Activated naive CD4-positive, alpha-beta T cell treated with anti-CD3 and anti-CD28 coated beads, Interleukin-2, amount 50 U/mL, for 16 hours (primary cell): ENCODE data around the gene OR10Z1.

Experiments used
- DNase-seq: peaks from one replicate; pipeline ENCODE4 v3.0.0-alpha.2; 2020

OR10Z1 gene, protein sequence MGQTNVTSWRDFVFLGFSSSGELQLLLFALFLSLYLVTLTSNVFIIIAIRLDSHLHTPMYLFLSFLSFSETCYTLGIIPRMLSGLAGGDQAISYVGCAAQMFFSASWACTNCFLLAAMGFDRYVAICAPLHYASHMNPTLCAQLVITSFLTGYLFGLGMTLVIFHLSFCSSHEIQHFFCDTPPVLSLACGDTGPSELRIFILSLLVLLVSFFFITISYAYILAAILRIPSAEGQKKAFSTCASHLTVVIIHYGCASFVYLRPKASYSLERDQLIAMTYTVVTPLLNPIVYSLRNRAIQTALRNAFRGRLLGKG

DNA sequence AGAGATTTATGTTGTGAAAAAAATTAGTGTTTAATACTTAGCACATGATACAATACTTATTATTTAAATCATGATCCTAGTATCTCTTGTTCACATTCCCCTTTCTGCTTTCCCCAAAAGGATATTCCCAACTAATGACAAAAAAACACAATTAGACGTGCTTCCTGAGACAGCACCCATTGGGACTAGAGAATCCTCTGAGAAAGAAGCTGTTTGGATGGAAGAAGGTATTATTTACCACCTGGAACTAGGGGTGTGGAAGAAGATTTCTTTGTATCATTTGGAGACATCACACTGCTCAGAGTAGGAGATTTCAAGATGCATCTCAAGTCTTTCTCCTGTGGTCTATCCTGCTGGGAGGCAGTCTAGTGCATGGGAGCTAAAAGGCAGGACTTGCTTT lies at the start of gene OR10Z1:
Gene OR10Z1 (plus strand): TSS at position 301 of the 400 bp plus-strand sequence. CDS start 1,171 bp downstream, outside the sequence.
- DNase-seq = no peak

DNA sequence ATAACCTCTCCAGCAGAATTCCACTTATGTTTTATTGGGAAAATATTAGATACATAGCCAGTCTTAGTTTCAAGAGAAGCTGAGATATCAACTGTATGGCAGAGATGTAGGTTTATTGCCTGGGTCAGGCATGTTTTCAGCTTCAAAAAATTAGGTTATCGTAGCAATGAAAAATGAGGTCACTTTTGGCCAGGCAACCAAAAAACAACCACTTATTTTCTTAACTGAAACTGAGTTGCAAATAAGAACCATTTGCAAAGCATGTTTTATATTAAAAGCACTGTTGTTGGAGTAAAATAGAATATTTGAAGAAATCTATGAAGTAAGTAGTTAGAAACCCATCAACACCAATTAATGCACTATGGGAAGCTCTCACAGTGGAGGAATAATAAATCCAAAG lies 45.4 kb upstream of the OR10Z1 start:
- no peak for DNase-seq

DNA sequence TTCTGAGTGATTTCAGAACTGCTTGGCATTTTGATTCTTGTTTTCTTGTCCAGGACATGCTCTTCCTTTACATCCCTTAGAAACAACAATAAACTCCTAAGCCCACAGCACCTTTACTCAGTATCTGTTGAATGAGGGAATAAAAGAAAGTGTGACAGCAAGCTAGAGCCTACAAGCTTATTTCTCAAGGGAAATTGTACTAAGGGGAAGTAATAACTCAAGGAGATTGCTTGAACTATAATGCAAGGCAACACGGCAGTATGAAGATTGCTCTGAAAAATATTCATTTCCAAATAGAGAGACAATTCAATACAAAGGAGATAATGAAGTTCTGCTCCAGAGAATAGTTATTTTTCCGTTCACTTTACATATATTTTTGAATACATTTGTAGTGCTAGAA lies 41.2 kb upstream of the OR10Z1 start:
- no peak for DNase-seq

DNA sequence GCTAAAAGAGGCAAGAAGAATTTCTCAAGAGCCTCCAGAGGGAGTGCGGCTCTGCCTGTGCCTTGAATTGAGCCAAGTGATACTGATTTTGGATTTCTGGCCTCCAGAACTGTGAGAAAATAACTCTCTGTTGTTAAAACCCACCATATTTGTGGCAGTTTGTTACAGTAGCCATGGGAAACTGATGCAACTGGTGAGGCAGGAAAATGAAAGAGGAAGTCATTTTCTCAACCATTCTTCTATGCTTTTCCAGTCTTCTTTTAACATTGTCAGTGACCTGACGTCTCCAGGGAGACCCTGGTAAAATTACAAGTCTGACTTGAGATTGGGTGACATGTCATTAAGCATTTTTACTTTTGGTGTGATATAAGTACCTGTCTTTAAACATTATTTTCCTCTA lies 40.5 kb upstream of the OR10Z1 start:
- DNase-seq = no peak

DNA sequence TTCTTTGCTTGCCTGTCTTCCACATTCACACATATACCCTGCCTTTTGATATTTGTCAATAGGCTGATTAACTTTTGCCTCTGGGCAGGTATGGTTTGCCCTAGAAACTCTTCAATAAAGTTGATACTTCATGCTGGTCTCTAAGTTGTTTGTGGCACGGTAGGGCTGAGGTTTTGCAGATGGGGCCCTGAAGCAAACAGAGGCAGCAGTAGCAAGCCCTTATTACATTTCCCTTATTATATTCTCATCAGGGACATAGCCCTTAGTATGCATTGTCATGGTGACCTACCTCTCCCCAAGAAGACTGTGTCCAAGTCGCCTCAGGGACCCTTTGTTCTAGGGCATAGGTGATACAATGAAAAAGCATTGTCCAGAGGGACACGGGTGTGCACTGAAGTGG lies 34.6 kb upstream of the OR10Z1 start, which contains the start of gene OR6P1:
Gene OR6P1 (minus strand): TSS at position 101 of the 400 bp plus-strand sequence. CDS start 6,976 bp downstream, outside the sequence.
- no peak for DNase-seq

DNA sequence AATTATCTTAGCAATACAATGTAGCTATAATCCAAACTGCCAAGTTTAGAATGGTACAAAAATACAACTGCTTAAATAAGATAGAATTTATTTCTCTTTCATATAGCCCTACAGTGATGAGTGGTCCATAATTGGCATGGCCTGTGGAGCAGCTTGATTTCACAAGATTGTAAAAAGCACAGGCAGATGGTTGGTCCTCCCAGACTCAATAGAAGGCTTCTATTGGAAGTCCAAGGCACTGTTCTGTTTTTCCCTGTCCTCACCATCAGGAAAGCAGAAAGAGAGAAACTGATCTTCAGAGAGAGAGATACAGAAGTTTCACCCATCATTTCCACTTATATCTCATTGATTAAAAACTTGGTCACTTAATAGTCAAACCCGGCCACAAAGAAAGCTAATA lies 32.8 kb upstream of the OR10Z1 start:
- DNase-seq = no peak

DNA sequence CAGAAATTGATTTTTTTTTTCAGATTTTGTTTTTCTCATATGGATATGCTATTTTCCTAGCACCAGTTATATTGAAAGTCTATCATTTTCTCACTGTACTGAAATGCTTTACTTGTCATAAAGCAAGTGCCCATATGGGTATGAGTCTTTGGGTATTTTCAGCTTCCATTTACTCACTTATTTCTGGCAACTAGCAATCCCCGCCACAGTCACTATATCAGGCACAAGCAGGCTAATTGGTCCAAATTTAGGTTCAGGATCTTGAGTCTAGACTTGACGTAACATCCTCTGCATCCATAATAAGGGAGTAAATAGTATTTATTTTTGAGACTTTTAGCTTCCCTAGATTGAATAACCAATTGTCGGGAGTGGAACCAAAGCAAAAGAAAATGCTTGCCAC lies 27.5 kb upstream of the OR10Z1 start:
- no peak for DNase-seq

DNA sequence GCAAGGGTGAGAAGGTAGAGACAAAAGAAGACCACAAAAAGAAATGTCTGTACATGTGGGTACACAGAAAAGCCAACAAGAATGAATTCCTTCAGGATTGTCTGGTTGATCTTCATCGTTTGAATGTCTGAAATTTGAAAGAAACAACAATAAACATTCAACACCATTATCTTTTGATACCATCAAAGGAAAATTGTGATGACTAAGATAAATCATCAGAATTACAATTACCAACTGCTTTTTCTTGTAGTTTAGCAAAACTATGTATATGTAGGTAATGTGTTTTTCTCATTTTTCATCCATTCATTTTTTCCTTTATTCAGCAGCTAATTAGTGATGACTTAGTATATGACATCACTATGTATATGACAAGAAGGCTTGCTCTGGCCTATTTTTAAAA lies 25.3 kb upstream of the OR10Z1 start, which contains the start of gene OR10X1:
Gene OR10X1 (minus strand): TSS at position 167 of the 400 bp plus-strand sequence. CDS start 0 bp downstream, at position 167.
- no peak for DNase-seq

DNA sequence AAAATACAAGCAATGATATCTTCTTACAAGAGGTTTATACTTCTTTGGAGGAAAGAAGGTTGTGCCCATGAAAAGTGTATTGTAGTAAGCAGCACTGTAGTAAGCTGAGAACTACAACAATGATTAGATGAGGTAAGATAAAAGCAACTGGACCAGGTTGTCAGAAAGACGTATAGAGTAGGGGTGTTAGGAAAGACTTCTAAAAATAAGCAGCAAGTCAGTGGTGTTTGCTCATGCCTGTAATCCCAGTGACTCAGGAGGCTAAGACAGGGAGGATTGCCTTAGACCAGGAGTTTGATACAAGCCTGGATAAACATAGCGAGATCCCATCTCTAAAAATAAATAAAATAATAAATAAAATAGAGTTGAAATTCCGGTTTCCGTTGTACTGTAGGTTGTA lies 21.1 kb upstream of the OR10Z1 start:
- DNase-seq = no peak

DNA sequence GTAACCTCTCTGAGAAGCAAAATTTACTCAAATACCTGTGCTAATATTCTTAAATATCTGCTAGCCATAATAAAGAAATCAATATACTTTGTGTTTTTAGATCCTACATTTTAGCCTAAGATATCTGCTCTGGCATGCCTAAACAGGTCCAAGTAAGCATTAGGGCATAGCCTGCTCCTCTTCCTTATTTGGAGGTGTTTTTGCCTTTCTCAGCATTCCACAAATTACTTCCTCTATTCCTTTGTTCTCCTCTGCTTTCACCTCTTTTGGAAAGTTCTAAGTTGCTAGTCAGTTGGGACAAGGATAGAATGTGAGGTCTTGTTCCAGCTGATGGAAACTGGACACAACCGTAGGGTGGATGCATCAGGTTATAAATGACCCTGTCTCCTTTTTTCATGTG lies 18.1 kb upstream of the OR10Z1 start:
- DNase-seq = no peak

DNA sequence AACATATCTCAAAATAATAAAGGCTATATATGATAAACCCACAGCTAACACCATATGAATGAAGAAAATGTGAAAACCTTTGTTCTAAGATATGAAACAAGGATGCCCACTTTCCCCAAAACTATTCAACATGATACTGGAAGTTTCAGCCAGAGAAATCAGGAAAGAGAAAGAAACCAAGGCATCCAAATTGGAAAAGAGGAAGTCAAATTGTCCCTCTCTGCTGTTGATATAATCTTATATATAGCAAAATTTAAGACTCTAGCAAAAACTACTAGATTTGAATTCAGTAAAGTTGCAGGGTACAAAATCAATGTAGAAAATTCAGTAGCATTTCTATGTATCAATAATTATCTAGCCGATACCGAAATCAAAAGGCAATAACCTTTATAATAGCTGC lies 4.3 kb upstream of the OR10Z1 start:
- no peak for DNase-seq

DNA sequence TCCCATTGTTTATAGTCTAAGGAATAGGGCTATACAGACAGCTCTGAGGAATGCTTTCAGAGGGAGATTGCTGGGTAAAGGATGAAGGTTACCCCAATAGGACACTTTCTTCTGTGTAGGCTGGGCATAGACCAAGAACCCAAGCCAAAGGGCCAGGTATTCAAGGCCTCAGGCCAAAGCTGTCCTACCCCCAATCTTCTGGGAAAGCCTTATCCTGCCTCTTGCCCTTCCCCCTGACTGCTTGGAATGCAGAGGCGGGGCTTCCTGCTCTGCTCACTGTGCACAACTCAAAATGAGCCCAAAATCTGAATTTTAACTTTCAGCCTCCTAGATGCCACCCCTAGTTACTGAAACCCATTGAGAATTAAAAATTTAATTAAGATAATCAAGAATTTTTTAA lies 2.2 kb downstream of the OR10Z1 start:
- DNase-seq = no peak

DNA sequence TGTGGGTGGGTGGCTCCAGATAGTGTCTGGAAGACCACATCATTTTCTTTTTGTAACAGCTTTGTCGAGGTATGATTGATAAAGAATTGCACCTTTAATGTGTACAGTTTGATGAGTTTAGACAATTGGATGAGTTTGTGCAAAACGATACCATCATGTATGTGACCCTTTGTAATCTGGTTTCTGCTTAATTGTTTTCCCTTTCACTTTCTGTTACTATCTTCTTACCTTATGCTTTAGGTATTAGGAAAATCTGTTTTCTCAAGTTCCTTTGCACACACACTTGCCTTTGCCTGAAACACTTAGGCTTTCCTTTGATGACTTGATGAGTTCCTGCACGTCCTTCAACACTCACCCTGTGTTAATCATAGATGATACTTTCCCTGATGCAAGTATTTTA lies 6.8 kb downstream of the OR10Z1 start:
- no peak for DNase-seq

DNA sequence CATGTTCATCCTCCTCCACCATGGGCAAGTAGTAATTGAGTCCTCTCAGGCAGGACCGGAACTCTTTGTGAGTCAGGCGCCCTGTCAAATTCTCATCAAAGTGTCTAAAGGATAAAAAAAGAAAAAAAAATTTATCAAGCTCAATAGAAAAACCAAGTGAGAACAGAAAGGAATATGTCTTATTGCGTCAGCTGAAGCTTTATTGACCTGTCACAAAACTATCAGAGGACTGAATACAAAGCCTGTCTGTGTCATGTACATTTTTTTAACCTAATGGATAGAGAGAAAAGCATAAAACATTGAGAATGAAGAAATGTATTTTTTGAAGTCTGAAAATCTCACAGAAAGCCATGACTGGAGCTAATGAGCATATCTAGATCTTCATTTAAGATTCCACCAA lies 8.7 kb downstream of the OR10Z1 start:
- DNase-seq = no peak

DNA sequence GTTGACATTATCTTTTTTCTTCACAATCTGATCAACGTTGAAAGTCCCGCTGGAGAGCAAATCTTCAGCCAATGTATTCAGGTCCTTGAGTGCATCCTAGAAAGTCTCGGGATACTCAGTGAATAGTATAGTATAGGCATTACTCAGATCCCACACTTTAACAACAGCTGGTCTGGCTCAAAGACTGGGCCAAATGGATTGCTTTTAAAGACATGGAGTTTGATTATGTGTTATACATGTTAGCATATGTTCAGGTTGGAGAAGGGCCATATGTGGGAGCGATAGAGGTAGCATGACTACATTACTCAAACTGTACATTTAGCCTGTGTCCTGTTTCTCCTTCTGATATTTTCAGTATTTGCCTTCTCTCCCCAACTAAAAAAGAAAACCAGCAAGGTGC lies 33.1 kb downstream of the OR10Z1 start:
- no peak for DNase-seq

DNA sequence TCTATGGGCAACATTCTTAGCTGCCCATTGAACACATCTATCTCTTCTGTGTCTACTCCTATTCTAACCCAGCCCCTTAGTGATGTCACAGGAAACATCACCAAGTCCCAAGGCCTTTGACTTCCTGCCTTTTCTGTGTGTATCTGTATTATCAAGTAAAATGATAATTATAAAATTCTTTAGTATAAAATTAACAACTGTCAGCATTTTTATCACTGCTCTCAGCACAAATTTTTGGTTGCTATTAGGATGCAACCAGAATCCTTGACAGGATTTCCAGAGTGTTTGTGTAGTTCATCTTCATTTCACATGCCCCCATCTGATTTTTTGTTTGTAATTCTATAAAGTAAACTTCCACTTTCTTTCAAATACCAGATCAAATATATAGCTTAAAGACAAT lies 33.8 kb downstream of the OR10Z1 start:
- no peak for DNase-seq

DNA sequence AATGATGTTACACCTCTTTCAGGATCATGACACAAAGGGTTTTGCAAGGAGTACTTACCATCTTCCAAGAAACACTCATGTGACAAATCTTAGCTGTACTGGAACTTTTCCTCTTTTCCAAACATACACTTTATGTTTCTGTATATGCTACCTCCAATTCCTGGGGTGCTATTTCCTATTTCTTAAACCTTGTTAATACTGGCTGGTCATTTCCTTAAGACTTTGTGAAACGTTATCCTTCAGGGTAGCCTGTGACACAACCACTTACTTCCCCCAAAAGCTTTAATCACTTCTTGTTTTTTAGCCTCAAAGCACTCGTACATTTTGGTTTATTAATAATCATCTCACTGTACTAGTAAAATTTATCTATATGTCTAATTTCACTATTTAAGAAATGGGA lies 39.4 kb downstream of the OR10Z1 start:
- DNase-seq = no peak

DNA sequence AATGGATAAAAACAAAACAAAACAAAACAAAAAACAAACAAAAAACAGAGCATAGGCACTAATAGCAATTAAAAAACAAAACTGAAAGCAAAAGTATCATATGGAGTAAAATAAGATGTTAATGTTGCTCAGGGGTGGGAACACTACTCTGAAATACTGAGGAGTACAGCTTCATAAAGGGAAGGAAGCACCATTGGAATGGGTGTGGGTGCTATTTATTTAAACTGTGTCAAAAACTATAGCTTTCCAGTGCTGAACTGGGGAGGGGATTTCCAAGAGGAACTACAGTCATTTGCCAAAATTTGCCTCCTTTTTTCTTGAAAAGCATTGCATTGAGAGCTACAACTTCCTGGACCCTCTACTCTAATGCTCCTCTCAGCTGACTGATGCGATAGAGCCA lies 41.4 kb downstream of the OR10Z1 start:
- DNase-seq = no peak

DNA sequence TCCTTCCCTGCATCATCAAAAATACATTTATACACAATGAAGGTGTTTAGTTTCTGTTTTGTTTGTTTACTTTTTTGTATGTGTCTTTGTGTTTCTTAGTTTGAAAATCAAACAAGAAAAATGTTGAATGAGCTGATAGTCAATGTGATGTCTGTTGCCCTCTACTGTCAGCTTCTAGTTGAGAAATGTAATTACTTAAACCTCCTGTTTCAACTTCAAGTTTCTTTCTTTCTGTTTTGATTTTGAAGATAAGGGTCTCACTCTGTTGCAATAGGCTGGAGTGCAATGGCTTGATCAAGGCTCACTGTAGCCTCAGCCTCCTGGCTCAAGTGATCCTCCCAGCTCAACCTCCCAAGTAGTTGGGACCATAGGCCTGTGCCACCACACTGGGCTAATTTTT lies 44.0 kb downstream of the OR10Z1 start:
- DNase-seq = no peak

DNA sequence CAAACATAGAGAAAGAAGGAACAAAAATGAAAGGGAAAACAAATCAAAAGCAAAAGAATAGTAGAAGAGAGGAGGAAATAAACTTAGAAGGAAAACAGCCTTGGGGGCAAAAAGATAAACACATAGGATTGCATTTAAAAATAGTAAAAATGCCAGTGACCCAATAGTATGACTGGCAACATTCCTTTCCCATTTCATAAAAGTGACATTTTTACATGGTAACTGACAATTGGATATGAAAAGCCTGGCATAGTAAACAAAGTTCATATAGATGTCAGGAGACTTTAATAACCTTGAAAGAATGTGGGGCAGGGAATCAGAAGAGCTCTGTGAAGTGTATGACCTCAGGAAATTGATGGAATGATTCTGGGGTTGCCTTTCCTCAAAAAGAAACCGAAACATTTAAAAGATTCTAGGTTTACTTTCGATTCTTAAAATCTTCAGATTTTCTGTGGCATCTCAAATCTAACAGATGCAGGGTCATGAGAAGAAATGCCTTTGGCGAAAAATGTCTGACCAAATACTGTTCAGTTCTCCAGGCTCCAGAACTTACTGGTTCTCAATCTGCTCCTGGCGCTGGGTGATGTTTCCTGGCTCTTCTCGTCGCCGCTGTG lies 47.8 kb downstream of the OR10Z1 start:
- no peak for DNase-seq

DNA sequence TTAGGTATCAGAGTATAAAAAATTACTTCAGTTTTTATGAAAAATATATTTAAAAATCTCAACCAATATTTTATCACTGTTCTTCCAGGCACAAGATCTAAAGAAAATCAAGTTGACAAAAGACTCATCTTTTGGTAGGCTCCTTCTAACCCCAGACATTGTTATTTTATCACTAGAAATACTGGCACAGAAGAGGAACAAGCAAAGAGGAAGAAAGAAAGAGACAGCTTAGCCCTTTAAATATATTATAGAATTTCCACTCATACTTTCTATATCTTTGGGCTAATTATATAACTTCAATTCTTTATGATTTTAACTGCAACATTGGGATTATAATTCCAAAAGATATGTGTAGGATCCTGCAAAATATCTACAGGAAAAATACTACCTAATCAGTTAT lies 49.0 kb downstream of the OR10Z1 start:
- no peak for DNase-seq

DNA sequence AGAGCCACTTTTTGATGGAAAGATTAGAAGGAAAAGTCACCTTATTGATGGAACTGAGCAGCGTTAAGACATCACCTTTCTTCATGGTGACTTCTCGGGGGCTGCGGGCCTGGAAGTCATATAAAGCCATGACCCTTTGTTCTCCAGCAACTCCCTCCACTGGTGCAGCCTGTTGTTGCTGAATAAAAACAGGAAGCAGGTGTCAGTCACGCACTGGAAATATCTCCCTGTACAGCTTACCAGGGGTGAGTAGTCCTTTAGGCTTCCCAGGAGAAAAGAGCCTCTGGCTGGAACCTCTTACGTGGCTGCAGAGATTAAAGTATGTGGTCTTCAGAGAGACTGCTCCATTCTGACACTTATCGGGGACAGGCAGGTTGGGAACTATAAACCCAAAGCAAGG lies 49.5 kb downstream of the OR10Z1 start:
- no peak for DNase-seq
